ENCODE data around the gene EN2.

The EN2 gene

DNA sequence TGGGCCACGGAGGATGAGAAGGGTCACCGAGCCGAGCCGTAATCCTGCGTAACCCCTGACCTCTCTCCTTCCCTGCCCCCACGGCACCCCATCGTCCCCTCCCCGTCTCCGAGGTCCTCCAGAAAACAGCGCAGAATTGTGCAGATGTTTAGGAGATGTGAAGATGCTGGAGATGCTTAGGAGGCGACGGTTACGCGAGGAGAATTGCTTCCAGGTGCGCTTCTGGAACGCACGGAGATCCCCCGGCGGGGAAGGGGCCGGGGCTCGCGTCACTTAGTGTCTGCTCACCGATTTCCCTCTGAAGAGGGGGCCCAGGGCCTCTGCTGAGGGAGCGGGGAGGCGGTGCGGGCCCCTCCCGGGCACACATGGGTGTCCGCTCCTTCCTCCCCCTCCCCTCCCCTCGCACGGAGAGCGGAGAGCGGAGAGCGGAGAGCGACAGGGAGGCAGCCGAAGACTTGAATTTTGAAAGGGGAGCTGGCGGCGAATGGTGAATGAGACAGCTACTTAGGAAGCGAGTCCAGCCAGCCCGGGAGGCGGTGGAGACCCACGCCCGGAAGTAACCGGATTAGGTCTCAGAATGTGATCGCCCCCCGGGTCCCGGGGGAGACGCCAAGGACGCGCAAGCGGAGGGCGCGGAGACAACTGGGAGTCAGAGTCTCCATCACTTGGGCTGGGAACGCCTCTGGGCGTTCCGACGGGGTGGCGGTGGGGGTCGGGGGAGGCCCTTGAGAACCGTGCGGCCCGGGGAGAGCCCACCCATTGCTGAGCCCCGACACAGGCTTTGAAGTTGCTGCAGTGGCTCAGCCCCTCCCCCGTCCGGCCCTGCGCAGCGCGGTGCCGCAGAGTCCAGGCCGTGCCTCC is 8.7 kb upstream of the EN2 start:
- no peak for FAIRE-seq
- TF ChIP-seq POU2F2 (IDR thresholded peaks at IDR 0.05; ENCODE audit: low read depth, low read length) (no peak), POLR2AphosphoS5 (IDR thresholded peaks at IDR 0.05; ENCODE audit: low read depth, low read length) (no peak), PAX5 (IDR thresholded peaks at IDR 0.05; ENCODE audit: insufficient read depth, low read length, severe bottlenecking) (no peak), SPI1 (IDR thresholded peaks at IDR 0.05; ENCODE audit: low read depth, low read length) (no peak), TAF1 (IDR thresholded peaks at IDR 0.05; ENCODE audit: low read depth, low read length) (no peak), POLR2A (IDR thresholded peaks at IDR 0.05; ENCODE audit: low read depth, low read length) (no peak)
- DNase-seq (ENCODE audit: insufficient read length, low spot score) = no peak

DNA sequence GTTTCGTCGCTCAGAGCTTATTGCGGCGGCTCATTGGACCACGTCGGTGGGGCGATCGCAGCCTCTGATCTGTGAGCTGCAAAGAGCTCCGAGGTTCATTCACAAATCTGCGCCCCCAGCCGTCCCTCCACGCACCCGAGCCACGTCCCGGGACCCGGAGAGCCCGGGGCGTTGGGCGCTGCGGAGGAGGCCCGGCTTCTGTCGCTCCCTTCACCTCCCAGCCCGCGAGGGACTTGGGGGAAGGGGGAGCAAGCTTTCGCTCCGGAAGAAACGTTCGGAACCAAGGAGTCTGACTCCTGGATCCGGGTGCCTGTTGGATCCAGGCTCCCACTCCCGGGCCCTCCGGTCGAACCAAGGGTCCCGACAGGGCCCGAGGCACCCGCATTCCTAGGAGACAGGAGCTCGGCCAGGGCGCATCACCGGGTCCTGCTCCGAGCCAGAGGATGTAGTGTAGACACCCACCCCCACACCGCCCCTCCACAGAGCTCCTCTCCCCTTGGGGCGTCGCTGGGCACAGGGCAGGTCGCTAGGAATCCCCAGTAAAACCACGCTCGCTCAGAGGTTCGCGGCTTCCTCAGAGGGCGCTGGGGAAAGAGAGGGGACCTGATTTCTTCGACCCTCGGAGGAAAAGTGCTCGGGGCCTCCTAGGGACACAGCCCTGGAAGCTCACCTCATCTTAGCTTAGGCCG is 7.9 kb upstream of the EN2 start:
- FAIRE-seq = no peak
- no peak for DNase-seq (ENCODE audit: insufficient read length, low spot score)
- TF ChIP-seq TAF1 (IDR thresholded peaks at IDR 0.05; ENCODE audit: low read depth, low read length) (no peak), POLR2AphosphoS5 (IDR thresholded peaks at IDR 0.05; ENCODE audit: low read depth, low read length) (no peak), POU2F2 (IDR thresholded peaks at IDR 0.05; ENCODE audit: low read depth, low read length) (no peak), SPI1 (IDR thresholded peaks at IDR 0.05; ENCODE audit: low read depth, low read length) (no peak)

DNA sequence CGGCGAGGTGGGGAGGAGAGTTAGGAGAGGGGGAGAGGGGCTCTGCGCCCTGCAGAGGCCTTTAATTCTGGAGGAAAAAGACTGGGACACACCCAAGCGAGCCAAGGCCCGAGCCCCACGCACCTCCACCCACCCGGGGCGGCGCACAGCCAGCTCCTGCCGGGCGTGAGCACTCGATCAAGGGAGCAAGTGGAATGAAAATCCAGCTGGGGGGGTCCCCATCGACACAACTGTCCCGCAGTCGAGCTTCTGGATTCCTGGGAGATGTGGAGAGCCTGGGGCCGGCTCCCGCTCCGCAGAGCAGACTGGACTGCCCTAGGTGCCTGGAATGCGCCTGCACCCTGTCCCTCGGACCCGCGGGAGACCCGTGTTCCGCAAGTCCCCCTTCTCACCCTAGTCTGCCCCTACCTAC is 7.4 kb upstream of the EN2 start:
- TF ChIP-seq PAX5 (IDR thresholded peaks at IDR 0.05; ENCODE audit: insufficient read depth, low read length, severe bottlenecking) = no peak
- no peak for TF ChIP-seq SPI1 (IDR thresholded peaks at IDR 0.05; ENCODE audit: low read depth, low read length)
- TF ChIP-seq POLR2AphosphoS5 (IDR thresholded peaks at IDR 0.05; ENCODE audit: low read depth, low read length) = no peak
- TF ChIP-seq POU2F2 (IDR thresholded peaks at IDR 0.05; ENCODE audit: low read depth, low read length) = no peak
- TF ChIP-seq TAF1 (IDR thresholded peaks at IDR 0.05; ENCODE audit: low read depth, low read length) = no peak
- TF ChIP-seq POLR2A (IDR thresholded peaks at IDR 0.05; ENCODE audit: low read depth, low read length) = no peak
- DNase-seq (ENCODE audit: insufficient read length, low spot score) = no peak
- no peak for FAIRE-seq

DNA sequence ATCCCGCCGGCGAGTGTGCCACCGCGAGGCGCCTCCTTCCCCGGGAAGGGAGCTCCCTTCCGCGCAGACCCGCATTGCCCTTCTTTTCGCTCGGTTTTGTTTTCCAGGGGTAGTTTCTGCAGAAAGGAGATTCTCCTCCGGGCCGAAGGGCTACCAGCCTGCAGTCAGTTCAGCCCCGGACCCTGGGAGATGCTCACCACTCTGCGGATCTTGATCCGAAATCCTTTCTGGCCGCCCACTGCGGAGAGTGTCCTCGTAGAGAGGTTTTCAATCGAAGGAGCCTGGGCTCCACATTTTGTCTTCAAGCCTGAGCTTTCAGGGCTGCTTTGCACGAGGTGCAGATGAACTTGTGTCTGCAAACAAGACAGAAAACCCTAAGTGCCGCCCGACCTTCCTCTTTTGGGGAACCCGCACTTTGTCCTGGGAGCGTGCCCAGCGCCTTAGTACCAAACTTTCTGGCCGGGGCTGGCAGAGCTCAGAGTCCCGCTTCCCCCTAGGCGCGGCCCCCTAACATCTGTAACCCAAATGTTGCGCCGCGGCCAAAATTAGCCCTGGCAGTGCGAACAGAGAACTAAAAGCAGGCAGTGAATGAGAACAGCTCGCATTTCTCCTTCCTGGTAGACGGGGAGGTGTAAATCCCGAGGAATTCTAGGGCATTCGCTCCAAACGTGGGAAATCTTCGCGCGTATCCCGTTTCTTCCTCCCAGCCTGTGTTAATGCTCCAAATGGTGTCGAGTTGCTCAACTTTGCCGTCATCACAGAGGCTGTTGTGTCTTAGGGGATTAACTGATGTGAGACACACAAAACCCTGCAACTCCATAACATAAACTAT is 6.7 kb upstream of the EN2 start:
- FAIRE-seq (no peak), DNase-seq (ENCODE audit: insufficient read length, low spot score) (no peak)
- no peak for TF ChIP-seq SPI1 (IDR thresholded peaks at IDR 0.05; ENCODE audit: low read depth, low read length)
- TF ChIP-seq PAX5 (IDR thresholded peaks at IDR 0.05; ENCODE audit: insufficient read depth, low read length, severe bottlenecking) = no peak

DNA sequence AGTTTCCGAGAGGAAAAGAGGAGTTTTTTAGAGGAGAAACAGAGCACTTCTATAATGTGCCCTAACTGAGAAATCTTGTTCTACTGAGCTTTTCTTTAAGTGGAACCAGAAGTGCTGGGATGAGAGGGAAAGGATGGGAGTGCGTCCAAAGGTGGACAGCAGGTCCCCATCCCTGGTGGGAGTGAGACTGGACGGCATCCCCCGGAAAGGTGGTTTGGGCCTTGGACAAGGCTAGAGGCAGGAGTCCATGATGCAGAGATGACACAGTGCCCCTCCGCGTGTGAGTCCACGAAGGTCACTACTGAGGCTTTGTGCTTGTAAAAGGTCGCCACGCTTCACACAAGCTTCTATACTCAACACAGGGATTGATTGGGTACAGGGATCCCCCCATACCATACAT is 6.1 kb upstream of the EN2 start:
- no peak for TF ChIP-seq POLR2A (IDR thresholded peaks at IDR 0.05; ENCODE audit: low read depth, low read length)
- TF ChIP-seq SPI1 (IDR thresholded peaks at IDR 0.05; ENCODE audit: low read depth, low read length) = no peak
- no peak for FAIRE-seq

DNA sequence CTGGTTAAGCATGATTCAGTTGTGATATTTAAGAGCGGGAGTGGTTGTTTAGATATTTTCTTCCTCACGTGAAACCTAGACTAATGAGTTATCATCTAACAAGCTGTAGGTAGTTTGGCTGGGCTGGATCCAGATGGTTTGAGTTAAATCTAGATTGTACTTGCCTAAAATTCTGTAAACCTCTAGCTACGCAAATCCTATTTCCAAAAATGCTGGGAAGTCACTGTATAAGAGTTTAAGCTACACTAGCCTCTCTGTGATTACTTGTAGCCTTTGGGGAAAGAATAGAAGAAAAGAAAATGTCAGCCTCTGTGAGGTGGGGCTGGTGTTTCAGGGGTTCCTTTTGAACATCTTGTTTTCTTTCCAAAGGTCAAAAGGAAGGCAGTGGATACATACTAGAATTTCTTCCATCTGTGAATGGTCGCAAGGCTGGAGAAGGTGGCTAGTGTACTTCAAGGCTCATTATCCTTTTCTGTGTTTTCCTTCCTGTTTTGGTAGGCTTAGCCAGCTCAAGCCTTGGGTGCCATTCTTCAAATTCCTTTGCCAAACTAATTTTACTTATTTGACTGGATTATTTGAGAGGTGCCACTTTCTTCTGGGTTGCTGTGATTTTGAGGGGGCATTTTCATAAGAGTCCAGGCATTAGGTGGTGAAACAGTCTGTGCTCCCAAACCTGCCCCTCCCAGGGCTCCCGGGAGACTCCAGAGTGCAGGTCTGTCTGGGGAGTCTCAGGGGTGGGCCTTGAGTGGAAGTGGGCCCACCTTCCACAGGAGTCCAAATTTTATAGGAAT is 5.2 kb upstream of the EN2 start:
- TF ChIP-seq POLR2AphosphoS5 (IDR thresholded peaks at IDR 0.05; ENCODE audit: low read depth, low read length) = no peak
- TF ChIP-seq PAX5 (IDR thresholded peaks at IDR 0.05; ENCODE audit: insufficient read depth, low read length, severe bottlenecking) = no peak
- TF ChIP-seq TAF1 (IDR thresholded peaks at IDR 0.05; ENCODE audit: low read depth, low read length) = no peak
- TF ChIP-seq POLR2A (IDR thresholded peaks at IDR 0.05; ENCODE audit: low read depth, low read length) = no peak
- no peak for FAIRE-seq

More for the DNA sequence above, 6.1 kb upstream of the EN2 start:
- no peak for DNase-seq (ENCODE audit: insufficient read length, low spot score)

DNA sequence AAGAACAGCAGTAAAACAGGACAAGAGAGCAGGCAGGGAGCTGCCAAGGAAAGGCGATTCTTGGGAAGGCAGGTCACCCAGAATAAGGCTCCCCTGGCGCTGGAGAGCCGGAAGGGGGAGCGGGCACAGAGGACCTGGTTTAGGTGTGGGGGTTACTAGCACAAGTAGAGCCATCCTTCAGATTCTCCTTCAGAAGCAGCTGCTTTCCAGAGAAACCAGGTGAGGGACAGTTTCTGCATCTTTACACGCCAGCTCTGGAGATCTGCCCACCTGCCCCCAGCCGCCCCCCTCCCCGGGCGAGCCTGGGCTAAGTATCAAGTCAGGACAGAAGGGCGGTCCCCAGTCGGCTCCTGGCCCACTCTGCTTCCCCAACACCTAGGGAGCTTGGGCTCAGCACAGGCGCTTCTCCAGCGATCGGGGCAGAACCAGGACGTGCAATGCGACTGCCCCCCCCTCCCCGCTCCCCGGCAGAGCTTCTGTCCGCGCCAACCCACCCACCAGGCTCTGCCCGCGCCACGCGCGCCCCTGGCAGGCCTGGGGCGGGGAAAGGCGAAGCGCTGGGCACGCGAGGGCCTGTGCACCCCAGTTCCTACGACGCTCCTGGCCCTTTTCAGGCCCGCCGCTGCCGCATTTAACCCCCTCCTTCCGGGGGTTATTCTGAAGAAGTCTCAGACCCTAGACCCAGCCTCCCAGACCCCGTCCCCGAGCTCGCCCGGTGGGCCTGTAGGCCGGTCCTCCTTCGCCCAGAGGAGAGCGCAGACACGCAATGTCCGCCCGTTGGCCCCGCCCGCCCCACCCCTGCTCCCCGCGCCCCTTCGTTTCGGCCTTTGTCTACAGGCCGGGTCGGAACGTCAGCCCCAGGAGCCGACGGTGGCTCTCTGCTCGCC is 4.4 kb upstream of the EN2 start:
- no peak for FAIRE-seq
- TF ChIP-seq POU2F2 (IDR thresholded peaks at IDR 0.05; ENCODE audit: low read depth, low read length) (no peak), TAF1 (IDR thresholded peaks at IDR 0.05; ENCODE audit: low read depth, low read length) (no peak), PAX5 (IDR thresholded peaks at IDR 0.05; ENCODE audit: insufficient read depth, low read length, severe bottlenecking) (no peak), SPI1 (IDR thresholded peaks at IDR 0.05; ENCODE audit: low read depth, low read length) (no peak), POLR2A (IDR thresholded peaks at IDR 0.05; ENCODE audit: low read depth, low read length) (no peak)
- no peak for DNase-seq (ENCODE audit: insufficient read length, low spot score)

More for the DNA sequence above, 5.2 kb upstream of the EN2 start:
- DNase-seq (ENCODE audit: insufficient read length, low spot score) = no peak

DNA sequence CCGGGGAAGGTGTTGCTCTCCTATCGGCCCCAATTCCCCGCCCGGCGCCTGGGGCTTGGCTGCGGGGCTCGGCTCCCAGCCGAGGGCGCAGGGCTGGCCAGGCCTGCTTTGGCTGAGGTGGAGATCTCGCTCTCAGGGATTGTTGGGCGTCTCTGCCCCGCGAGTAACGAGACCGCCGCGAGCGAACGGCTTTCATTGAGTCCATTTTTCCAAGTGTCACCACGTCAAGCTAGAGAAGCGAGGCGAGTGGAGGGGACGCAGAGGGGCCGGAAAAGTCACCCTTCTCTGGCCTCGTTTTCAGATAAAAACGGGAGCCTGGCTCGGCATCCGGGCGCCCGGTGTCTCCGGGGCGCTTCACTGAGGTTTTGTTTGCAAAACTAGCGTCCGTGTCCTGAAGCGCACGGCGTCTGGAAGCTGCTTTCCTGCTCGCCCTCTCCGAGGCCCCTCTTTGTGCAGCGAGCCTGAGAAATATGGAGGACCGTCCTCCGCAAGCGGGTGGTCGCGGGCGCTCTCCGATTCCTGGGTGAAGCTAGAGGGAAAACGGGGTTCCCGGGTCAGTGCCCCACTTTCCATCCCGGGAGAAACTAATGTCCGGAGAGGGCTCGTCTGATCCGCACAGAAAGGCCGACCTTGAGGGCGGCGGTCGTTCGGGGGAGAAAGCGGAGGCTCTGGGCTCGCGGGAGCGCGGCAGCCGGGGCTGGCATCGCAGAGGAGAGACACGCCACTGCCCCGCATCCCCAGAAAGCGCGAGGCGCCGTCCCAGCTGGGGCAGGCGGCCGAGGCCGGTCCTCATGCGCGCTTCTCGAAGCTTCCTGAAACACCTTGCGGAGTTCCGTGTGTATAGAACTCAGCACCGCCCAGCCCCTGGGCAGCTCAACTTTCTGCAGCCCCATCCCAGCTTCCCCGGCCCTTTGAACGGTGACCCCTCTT is 3.5 kb upstream of the EN2 start:
- TF ChIP-seq TAF1 (IDR thresholded peaks at IDR 0.05; ENCODE audit: low read depth, low read length) (no peak), PAX5 (IDR thresholded peaks at IDR 0.05; ENCODE audit: insufficient read depth, low read length, severe bottlenecking) (no peak), POLR2AphosphoS5 (IDR thresholded peaks at IDR 0.05; ENCODE audit: low read depth, low read length) (no peak), POU2F2 (IDR thresholded peaks at IDR 0.05; ENCODE audit: low read depth, low read length) (no peak), POLR2A (IDR thresholded peaks at IDR 0.05; ENCODE audit: low read depth, low read length) (no peak), SPI1 (IDR thresholded peaks at IDR 0.05; ENCODE audit: low read depth, low read length) (no peak)
- DNase-seq (ENCODE audit: insufficient read length, low spot score) = no peak
- FAIRE-seq = no peak
